Measurements from ENCODE around the gene KCNQ1. TPM values are rescaled to one million over a fixed set of nuclear protein-coding genes. Genes with fewer than 3 reads are reported as not detected.

KCNQ1 gene
- total and polyA plus RNA-seq, 9 of the 15 experiments (the other 6 are each of a cell fraction or from before 2014, with no cell fraction given): 0.44 TPM; not detected in 8

GRCh38 chr11:2540992-2541680 is 96.3 kb downstream of the KCNQ1 start (continued):
- TF ChIP-seq FUS (optimal IDR thresholded peaks at IDR 0.05; ENCODE audit: low read depth, low read length) (no peak), ZKSCAN1 (IDR thresholded peaks at IDR 0.05; ENCODE audit: low read depth, low read length) (no peak), NFE2L1 (tag; IDR thresholded peaks at IDR 0.05; ENCODE audit: borderline replicate concordance, low read depth) (no peak), KHSRP (IDR thresholded peaks at IDR 0.05) (no peak), ZNF3 (CRISPR knock-in tag; IDR thresholded peaks at IDR 0.05) (no peak), BHLHE40 (IDR thresholded peaks at IDR 0.05; ENCODE audit: low read length) (peak; percentile 91)

- no TSS peak for BruUV-seq (replicated peaks)
- no peak overlapping the region for H3K27ac ChIP-seq (ENCODE audit: extremely low read depth, low read depth, low read length)
- no peak overlapping the region for H2AFZ ChIP-seq (ENCODE audit: low read depth, low read length)
- H3K9me3 ChIP-seq (replicated peaks; ENCODE audit: control insufficient read depth, insufficient read depth, low read depth, low read length): 0 out of 2 replicates have a peak, but pooled peaks cover 2% of the 10 kb centered on the region
- H3K79me2 ChIP-seq (ENCODE audit: control insufficient read depth, insufficient read depth, low read length): no peaks in the 10 kb centered on the region
- no peaks in the 10 kb centered on the region for H3K36me3 ChIP-seq (ENCODE audit: control insufficient read depth, insufficient read depth, low read length)
- no peak for DNase-seq (ENCODE audit: extremely low read depth in 1 of 4, low spot score in 3 of 4)
- FAIRE-seq: no peak
- WGBS (ENCODE audit: insufficient coverage, low coverage, missing lambda C conversion rate): 9% methylated on average over 13 of the region's 14 CpGs
- in situ Hi-C loops (cut with MboI) (no loop called here), intact Hi-C loops (cut with micrococcal nuclease) (no loop called here)
- POLR2A ChIA-PET: interaction anchor here (0.5 kb wide), 1 partner anchor 459 kb away, joined by 3 read pairs; no protein-coding TSS in a partner anchor
- CTCF ChIA-PET (ENCODE audit: low intra/inter-chr PET ratio): interaction anchor here (0.6 kb wide), 1 partner anchor 373 kb away, joined by 3 read pairs; no protein-coding TSS in a partner anchor
- H3K9me1 ChIP-seq (ENCODE audit: control insufficient read depth, insufficient read depth, low read length): no peaks in the 10 kb centered on the region
- H3K4me2 ChIP-seq (ENCODE audit: insufficient read depth, low read length): no peak overlapping the region
- peaks cover 11 to 43% of the 10 kb centered on the region in 2 experiments; a peak in 4 of 5 replicates for H3K27me3 ChIP-seq (ENCODE audit: control insufficient read depth in 2 of 2, insufficient read depth in 2 of 2, low read length in 2 of 2)
- ATAC-seq: no peak
- no peak overlapping the region for H3K9ac ChIP-seq (ENCODE audit: insufficient read depth in 1 of 2, low read depth in 2 of 2, low read length in 2 of 2)
- no peak overlapping the region for H3K4me3 ChIP-seq
- no peaks in the 10 kb centered on the region for H4K20me1 ChIP-seq (replicated peaks; ENCODE audit: control insufficient read depth, insufficient read depth, low read length)
- peaks cover 0 to 18% of the 10 kb centered on the region in 2 experiments; a peak in 2 of 5 replicates for H3K4me1 ChIP-seq (replicated peaks in 1 of 2; ENCODE audit: control insufficient read depth in 2 of 2, insufficient read depth in 2 of 2, low read length in 2 of 2)
- TF ChIP-seq ZNF174 (CRISPR knock-in tag; IDR thresholded peaks at IDR 0.05) (no peak), MED1 (CRISPR knock-in tag; IDR thresholded peaks at IDR 0.05; ENCODE audit: borderline replicate concordance) (no peak), GATAD2B (IDR thresholded peaks at IDR 0.05; ENCODE audit: borderline replicate concordance) (no peak), RBFOX2 (IDR thresholded peaks at IDR 0.05; ENCODE audit: low read depth, low read length) (no peak), NFE2 (IDR thresholded peaks at IDR 0.05; ENCODE audit: low read depth) (no peak), ETV6 (IDR thresholded peaks at IDR 0.05; ENCODE audit: borderline replicate concordance in 1 of 2, low read depth in 2 of 2, low read length in 1 of 2) (no peak), ETV6 (CRISPR knock-in tag; IDR thresholded peaks at IDR 0.05; ENCODE audit: borderline replicate concordance) (no peak), PURB (CRISPR knock-in tag; IDR thresholded peaks at IDR 0.05; ENCODE audit: low read depth) (no peak), MEIS2 (IDR thresholded peaks at IDR 0.05; ENCODE audit: partially characterized antibody) (no peak), POLR2G (IDR thresholded peaks at IDR 0.05; ENCODE audit: low read depth, low read length) (no peak), DIDO1 (tag; IDR thresholded peaks at IDR 0.05; ENCODE audit: low read depth) (no peak), TFE3 (CRISPR knock-in tag; IDR thresholded peaks at IDR 0.05) (no peak), KAT2B (IDR thresholded peaks at IDR 0.05; ENCODE audit: low read depth, low read length) (no peak), ZBTB2 (IDR thresholded peaks at IDR 0.05) (no peak)
Observed at GRCh38 chr11:2541881-2542361, 97.1 kb downstream of the KCNQ1 start.
